ENCODE results near the gene DTNA.
A peak's percentile ranks its signal among the peaks of the same experiment; 100 is the strongest.

The DTNA gene

DNA sequence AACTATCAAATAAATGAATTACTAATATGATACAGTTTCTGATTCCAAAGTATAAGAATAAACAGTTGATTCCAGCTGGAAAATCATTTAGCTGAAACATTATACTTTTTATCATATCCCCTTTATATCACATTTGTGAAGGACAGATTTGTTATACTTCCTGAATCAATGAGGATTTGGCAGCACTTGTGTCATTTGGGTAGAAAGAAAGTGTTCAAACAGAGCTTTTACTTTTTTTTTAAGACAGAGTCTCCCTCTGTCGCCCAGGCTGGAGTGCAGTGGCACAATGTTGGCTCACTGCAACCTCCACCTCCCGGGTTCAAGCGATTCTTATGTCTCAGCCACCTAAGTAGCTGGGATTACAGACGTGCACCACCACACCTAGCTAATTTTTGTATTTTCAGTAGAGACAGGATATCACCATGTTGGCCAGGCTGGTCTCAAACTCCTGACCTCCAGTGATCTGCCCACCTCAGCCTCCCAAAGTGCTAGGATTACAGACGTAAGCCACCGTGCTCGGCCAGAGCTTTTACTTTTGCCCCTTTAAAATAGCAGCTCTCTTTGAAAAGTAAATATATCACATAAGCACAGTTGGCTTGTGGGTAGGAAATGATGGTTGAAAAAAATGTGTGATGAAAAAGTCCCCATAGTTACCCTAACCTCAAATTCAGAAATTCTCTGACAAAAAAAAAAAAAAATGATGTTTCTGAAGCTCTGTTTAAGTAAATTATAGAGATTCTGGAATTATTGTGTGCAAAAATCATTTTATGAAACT, 95.2 kb downstream of the DTNA start:
- no peak for DNase-seq

- no peak for DNase-seq
Observed at GRCh38 chr18:34805878-34806351, 95.8 kb downstream of the DTNA start.

- peak in 1 of 56 donors; percentile 33 for DNase-seq
Observed at GRCh38 chr18:34806527-34806926, 96.4 kb downstream of the DTNA start.

GRCh38 chr18:34807106-34807796, 97.2 kb downstream of the DTNA start:
- no peak for DNase-seq

GRCh38 chr18:34808389-34808788, 98.3 kb downstream of the DTNA start:
- no peak for DNase-seq

GRCh38 chr18:34809451-34810072, 99.5 kb downstream of the DTNA start:
- DNase-seq = peak in 15 of 56 donors; percentile 9 to 63 (median 22)

DNA sequence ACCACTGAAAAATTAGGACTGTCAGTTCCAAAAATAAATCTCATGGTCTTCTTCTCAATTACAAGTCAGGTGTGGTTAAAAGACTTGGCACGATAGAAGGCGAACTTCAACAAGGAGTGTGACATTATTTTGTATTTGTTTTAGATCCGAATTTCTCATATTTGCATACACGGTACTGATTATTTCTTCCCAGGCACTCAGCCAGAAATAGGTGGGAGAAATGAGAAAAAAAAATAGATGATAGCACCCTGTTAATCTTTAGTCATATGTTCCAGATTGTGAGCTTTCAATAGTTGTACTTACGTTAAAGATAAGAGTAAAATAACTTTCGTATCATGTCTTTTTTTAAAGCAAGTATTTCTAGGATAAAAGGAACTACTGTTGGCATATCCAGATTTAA, 106.1 kb downstream of the DTNA start:
- DNase-seq = no peak

GRCh38 chr18:34817636-34818035, 107.5 kb downstream of the DTNA start:
- peak in 6 of 56 donors; percentile 6 to 47 (median 26) for DNase-seq

GRCh38 chr18:34818064-34818463, 108.0 kb downstream of the DTNA start:
- peak in 40 of 56 donors; percentile 7 to 85 (median 43) for DNase-seq

GRCh38 chr18:34820360-34821065, 110.4 kb downstream of the DTNA start:
- DNase-seq = no peak

DNA sequence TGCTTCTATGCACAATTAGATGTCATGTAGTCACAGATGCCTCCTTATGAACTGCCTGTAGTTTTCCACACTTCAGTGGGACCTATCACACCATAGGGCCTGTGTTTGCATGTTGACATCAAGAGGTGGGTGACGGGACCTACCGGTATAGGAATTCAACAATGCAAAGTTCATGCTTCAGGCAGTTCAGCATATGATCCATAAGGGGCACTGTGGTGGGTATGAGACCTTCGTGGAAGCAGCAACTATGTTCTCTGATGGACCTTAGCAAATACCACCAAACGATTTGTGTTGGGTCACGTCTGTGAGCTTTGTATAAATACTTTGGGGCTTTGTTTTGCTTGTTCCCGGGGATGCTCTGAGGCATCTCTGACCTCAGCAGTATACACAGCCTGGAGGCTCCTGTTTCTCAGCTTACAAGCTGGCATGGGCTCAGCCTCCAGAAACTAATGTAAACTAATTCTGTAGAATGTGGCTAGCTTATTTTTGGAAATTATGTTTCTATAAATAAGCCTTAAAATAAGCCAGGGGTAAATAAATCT, 111.6 kb downstream of the DTNA start:
- DNase-seq = no peak

- DNase-seq = no peak
Observed at GRCh38 chr18:34828093-34828492, 118.0 kb downstream of the DTNA start.

GRCh38 chr18:34834897-34835296, 124.8 kb downstream of the DTNA start:
- DNase-seq = no peak

DNA sequence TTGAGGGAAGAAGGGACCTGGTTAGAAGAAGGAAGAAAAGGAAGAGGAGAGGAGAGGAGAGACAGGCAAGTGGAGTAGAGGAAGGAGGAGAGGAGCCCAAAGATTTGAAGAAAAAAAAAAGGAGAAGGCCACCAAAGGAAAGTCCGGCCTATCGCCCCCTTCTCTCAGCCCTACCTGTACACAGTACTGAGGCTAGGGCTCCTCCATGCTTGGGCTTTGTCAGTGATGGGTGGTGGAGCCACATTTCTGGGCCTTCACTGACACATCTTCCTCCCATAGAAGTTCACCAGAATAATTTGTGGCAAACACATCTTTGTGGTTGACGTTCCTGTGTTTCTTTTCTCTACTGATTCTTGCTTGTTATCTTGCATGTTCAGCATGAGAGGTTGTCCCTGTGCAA, 125.4 kb downstream of the DTNA start:
- DNase-seq = no peak

GRCh38 chr18:34837769-34838272, 127.7 kb downstream of the DTNA start:
- DNase-seq = peak in 7 of 56 donors; percentile 10 to 50 (median 36)

DNA sequence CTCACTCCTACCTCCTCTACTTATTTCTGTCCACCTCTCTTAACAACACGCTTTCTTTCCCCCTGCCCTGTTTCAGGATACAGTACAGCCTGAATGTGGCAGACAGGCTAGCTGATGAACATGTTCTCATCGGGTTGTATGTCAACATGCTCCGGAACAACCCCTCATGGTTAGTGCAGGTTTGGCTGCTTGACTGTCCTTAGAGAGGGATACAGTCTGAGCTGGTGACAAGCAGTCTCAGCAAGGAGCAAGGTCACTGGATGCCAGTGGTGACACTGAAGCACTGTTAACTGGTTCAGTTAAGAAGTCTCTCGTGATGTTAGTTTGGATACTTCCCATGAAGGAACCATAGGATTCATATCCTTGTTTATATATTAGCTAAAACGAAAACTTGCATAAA, 128.6 kb downstream of the DTNA start:
- DNase-seq = no peak

DNA sequence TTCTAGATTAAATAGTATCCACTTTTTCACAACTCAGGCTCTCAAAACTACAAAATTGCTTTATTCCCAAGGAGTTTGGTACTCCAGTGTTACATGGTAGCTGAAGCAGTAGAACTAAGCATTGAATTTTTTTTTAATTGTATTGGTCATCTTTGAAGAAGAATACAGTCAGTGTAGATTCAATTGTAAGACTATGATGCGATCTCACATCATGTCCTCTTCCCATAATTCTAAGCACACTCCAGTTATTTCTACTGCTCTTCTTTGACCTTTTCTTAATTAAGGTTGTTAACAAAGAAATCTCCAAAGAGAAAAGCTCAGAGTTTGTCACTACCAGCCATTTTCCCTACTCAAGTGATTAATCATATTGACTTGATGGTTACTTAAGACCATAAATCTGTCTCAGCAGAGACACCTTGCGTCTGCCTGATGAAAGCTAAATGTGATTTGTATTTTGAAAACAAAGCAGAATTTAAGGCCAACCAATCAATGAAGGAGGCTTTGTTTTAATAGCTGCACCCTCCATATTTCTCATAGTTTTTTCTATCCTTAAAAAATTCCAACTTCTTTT, 130.2 kb downstream of the DTNA start:
- no peak for DNase-seq

DNA sequence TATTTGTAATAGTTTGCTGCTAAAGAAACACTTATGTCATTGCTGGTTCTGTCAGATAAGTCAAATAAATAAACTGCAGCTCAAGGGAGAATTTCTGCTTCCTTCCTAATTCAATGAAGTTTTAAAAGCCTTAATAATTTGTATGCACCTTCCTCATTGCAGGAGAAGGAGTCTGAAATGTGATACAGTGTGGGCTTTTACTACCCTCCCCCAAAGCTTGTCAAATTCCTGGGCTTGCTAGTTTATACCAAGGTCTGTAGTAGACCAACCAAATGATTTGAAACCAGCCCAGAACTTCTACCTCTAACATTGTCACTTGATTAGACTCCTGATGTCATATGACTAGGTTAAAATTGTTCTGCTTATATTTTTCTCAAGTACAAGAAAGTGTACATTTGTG, 131.8 kb downstream of the DTNA start:
- no peak for DNase-seq

DNA sequence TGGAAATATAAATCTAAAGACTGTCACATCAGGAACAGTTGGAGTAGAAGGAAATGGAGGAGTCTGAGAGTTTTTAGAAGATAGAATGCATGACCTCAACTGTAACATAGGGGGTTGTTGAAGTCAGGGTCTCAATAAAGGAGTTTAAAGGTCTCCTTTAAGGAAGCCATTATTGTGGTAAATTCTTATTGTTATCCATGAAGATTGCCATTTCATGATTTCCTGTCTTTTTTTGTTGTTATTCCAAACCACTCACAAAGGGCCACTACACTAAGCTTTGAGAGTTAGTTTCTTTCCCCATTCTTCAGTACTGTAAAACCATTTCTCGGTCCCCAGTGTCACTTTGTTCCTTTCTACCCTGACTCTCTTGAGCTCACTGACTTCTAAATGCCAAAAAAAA, 134.0 kb downstream of the DTNA start:
- DNase-seq = no peak

DNA sequence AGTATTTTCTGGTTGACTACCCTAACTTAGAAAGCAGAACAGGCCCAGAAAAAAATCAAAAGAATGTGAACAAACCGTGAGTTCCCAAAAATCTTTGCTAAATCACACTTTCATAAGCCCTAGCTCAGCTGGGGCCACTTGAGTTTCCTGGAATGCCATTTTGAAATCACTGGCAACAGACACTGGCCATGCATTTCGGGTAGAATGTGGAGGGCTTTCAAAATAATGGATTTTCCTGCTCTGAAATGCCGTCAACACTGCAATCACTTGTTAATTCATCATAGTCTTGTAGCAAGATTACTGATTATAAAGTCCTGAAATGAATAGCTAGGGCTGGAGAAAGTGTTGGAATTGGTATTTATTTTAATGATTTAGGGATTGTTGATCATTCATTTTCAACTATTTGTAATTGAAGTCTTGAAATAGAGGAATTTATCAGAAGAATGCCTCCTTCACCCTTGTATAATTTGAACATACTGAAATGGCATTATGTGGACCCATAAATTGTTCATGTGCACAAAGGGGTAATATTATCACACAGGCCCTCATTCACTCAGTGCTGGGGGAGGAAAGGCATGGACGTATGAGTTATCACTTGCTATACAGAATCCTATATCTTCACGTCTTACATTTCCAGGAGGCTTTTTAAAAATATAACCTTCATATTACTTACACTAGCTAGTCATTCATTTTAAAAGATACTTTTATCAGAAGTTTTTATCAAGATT, 134.8 kb downstream of the DTNA start:
- no peak for DNase-seq

All from nucleus accumbens (tissue), 56 donors.